GM12891 (cell line): ENCODE data around the gene SMYD3.

Experiments
- PAX5 ChIP-seq: IDR thresholded peaks from 2 replicates; pipeline ENCODE4 v1.6.1; 2011; ENCODE audit warnings: low read length, moderate library complexity, mild to moderate bottlenecking; ENCODE audit not compliant: insufficient read depth, severe bottlenecking
- POLR2A ChIP-seq: IDR thresholded peaks from 2 replicates; pipeline ENCODE4 v1.6.1; 2011; ENCODE audit warnings: low read depth, low read length, control low read depth
- POLR2AphosphoS5 ChIP-seq: IDR thresholded peaks from 2 replicates; pipeline ENCODE4 v1.6.1; 2011; ENCODE audit warnings: low read depth, low read length, control low read depth
- SPI1 ChIP-seq: IDR thresholded peaks from 2 replicates; pipeline ENCODE4 v1.6.1; 2011; ENCODE audit warnings: low read depth, low read length, control low read depth
- TAF1 ChIP-seq: IDR thresholded peaks from 2 replicates; pipeline ENCODE4 v1.6.1; 2011; ENCODE audit warnings: low read depth, low read length, control low read depth

DNA sequence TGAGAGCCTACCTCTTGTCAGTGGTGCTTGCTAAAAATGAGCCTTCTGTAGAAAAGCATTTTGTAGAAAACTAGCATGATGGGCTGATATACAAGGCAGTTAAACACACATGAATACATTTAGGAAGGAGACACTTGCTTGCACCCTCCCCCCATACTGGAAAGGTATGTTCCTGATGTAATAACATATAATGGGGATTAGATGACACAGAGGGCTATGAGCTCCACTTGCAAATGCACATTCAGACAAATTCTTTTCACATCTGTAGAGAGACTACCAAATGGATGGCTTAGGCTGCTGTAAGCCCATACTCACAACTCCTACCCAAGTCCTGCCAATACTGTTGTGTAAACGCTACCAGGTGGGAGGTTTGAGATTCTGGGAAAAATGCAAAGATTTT lies 634.0 kb downstream of the SMYD3 start:
- TF ChIP-seq POLR2AphosphoS5 (no peak), POLR2A (no peak), TAF1 (no peak), PAX5 (no peak), SPI1 (no peak)
